NOMO-1 treated with DMSO at 0.1 percent for 48 hours (cell line): ENCODE measurements around the gene CCDC85B.

ENCODE experiments used
- DNase-seq: peaks from one replicate; lab custom pipeline; 2025; ENCODE audit not compliant: unreplicated experiment; lab: John Stamatoyannopoulos, UW

The CCDC85B gene

GRCh38 chr11:65928667-65929066 lies 38.2 kb downstream of the CCDC85B start:
- DNase-seq: no peak

DNA sequence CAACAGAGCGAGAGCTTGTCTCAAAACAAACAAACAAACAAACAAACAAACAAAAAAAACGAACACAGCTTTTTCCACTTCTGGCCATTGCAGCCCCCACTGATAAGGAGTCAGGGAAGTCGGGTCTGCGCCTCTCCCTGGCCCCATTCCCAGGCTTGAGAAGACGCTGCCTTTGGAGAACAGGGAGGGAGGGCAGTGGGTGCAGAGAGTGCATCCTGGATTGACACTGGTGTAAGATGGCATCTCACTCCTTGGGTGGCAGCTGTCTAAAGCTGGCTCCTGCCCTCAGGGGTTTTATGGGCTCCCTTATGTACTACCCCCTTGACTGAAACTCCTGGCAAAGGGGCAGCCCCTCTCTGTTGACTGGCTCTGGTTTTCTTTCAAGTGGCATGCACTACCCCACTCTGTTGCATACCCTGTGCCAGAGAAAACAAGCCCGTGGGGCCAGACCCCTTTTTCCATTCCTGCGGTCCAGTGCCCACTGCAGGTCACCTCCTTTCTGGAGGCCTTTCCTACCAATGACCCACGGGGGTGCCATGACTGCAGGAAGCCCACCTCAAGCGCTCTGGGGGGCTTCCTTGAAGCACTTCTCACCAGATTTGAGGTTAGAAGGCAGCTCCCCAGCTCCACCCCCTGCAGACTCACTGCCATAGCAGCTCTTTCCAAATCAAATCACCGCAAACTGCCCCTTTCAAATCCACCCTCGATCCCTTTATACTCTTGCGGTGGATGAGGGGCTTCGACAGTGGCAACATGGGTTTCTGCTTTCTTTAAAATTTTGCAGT lies 41.5 kb downstream of the CCDC85B start:
- DNase-seq: no peak

- DNase-seq: no peak
Observed at GRCh38 chr11:65932558-65932919, 42.1 kb downstream of the CCDC85B start.

- no peak for DNase-seq
Observed at GRCh38 chr11:65934014-65934413, 43.5 kb downstream of the CCDC85B start.

DNA sequence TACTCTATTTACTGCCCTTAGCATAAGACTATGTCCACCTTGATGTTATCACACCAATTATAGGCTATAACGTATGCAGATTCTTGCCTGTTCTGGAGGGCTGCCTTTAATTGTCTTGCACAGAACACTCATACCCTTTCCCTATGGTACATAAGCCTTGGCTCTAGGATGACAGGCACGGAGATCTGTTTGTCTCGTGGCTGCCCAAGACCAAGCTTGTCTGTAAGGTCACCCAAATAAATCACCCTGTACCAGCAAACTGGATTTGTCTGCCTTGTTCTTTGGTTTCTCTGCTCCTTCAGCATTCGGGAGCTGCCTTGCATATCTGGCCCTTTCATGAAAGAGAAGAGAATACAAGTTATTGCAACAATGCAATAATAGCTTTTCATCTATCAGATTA lies 47.3 kb downstream of the CCDC85B start:
- no peak for DNase-seq
